H9 (cell line): ENCODE data around the gene HDHD2. TPM values are rescaled to one million over a fixed set of nuclear protein-coding genes. Genes with fewer than 3 reads are reported as not detected.

Experiments
- DNase-seq: peaks from one replicate; pipeline ENCODE4 v3.0.0-alpha.2; 2017
- H2AFZ ChIP-seq: one replicate; pipeline ENCODE4 v1.6.1; 2013; ENCODE audit warnings: mild to moderate bottlenecking, low read length, control low read depth, moderate library complexity
- H2AK5ac ChIP-seq: 2 replicates; pipeline ENCODE4 v1.6.1; 2013; ENCODE audit warnings: low read length, control low read depth, mixed read lengths; ENCODE audit not compliant: insufficient read length
- H2BK120ac ChIP-seq: one replicate; pipeline ENCODE4 v1.6.1; 2013; ENCODE audit warnings: low read depth, mild to moderate bottlenecking, low read length, control low read depth, inconsistent platforms; ENCODE audit not compliant: poor library complexity, severe bottlenecking
- H2BK12ac ChIP-seq: 2 replicates; pipeline ENCODE4 v1.6.1; 2013; ENCODE audit warnings: low read length, control low read depth, mixed read lengths, low read depth; ENCODE audit not compliant: insufficient read length
- H2BK15ac ChIP-seq: 2 replicates; pipeline ENCODE4 v1.6.1; 2013; ENCODE audit warnings: low read depth, low read length, control low read depth
- H2BK20ac ChIP-seq: one replicate; pipeline ENCODE4 v1.6.1; 2013; ENCODE audit warnings: low read depth, mild to moderate bottlenecking, low read length, control low read depth, inconsistent platforms; ENCODE audit not compliant: poor library complexity, severe bottlenecking
- H2BK5ac ChIP-seq: 2 replicates; pipeline ENCODE4 v1.6.1; 2013; ENCODE audit warnings: low read length, control low read depth, mixed read lengths; ENCODE audit not compliant: insufficient read length
- H3K14ac ChIP-seq: 2 replicates; pipeline ENCODE4 v1.6.1; 2013; ENCODE audit warnings: low read length, control low read depth; ENCODE audit not compliant: insufficient read depth
- H3K18ac ChIP-seq: 2 replicates; pipeline ENCODE4 v1.6.1; 2013; ENCODE audit warnings: low read depth, mild to moderate bottlenecking, mixed read lengths, low read length, control low read depth; ENCODE audit not compliant: insufficient read length
- H3K23ac ChIP-seq: 2 replicates; pipeline ENCODE4 v1.6.1; 2013; ENCODE audit warnings: low read length, control low read depth, mixed read lengths, low read depth; ENCODE audit not compliant: insufficient read length
- H3K23me2 ChIP-seq: 2 replicates; pipeline ENCODE4 v1.6.1; 2013; ENCODE audit warnings: low read depth, mild to moderate bottlenecking, mixed read lengths, low read length, control low read depth; ENCODE audit not compliant: insufficient read length, poor library complexity, severe bottlenecking
- H3K27ac ChIP-seq: 2 replicates; pipeline ENCODE4 v1.5.1; 2013; ENCODE audit warnings: low read length, control low read depth, mixed read lengths, low read depth; ENCODE audit not compliant: insufficient read length
- H3K27me3 ChIP-seq: 2 replicates; pipeline ENCODE4 v1.6.1; 2013; ENCODE audit warnings: low read length, control low read depth, inconsistent platforms; ENCODE audit not compliant: insufficient read depth
- H3K4ac ChIP-seq: 2 replicates; pipeline ENCODE4 v1.6.1; 2013; ENCODE audit warnings: low read depth, mild to moderate bottlenecking, control low read depth, inconsistent platforms, low read length, moderate library complexity
- H3K4me1 ChIP-seq: 2 replicates; pipeline ENCODE4 v1.6.1; 2013; ENCODE audit warnings: low read length, control low read depth, inconsistent platforms; ENCODE audit not compliant: insufficient read depth
- H3K4me2 ChIP-seq: 2 replicates; pipeline ENCODE4 v1.6.1; 2013; ENCODE audit warnings: low read length, control low read depth, mixed read lengths; ENCODE audit not compliant: insufficient read length, insufficient read depth
- H3K56ac ChIP-seq: 2 replicates; pipeline ENCODE4 v1.6.1; 2013; ENCODE audit warnings: low read depth, mild to moderate bottlenecking, mixed read lengths, low read length, control low read depth; ENCODE audit not compliant: insufficient read length
- H3K79me1 ChIP-seq: 2 replicates; pipeline ENCODE4 v1.6.1; 2013; ENCODE audit warnings: low read depth, mild to moderate bottlenecking, moderate library complexity, low read length, control low read depth, inconsistent platforms; ENCODE audit not compliant: insufficient read depth, poor library complexity, severe bottlenecking
- H3K79me2 ChIP-seq: 2 replicates; pipeline ENCODE4 v1.6.1; 2013; ENCODE audit warnings: low read length, control low read depth, inconsistent platforms; ENCODE audit not compliant: insufficient read depth
- H3K9ac ChIP-seq: 2 replicates; pipeline ENCODE4 v1.6.1; 2013; ENCODE audit warnings: low read length, control low read depth, mixed read lengths; ENCODE audit not compliant: insufficient read length; ENCODE audit errors: extremely low read depth
- H3K9me3 ChIP-seq: one replicate; pipeline ENCODE4 v1.6.1; 2013; ENCODE audit warnings: low read depth, low read length, inconsistent platforms; ENCODE audit not compliant: control insufficient read depth
- H3T11ph ChIP-seq: one replicate; pipeline ENCODE4 v1.6.1; 2013; ENCODE audit warnings: mild to moderate bottlenecking, low read length, control low read depth, inconsistent platforms
- H4K20me1 ChIP-seq: one replicate; pipeline ENCODE4 v1.6.1; 2013; ENCODE audit not compliant: control insufficient read depth, insufficient read length, insufficient read depth
- H4K5ac ChIP-seq: 2 replicates; pipeline ENCODE4 v1.6.1; 2013; ENCODE audit warnings: low read depth, mild to moderate bottlenecking, mixed read lengths, low read length, control low read depth; ENCODE audit not compliant: insufficient read length
- H4K8ac ChIP-seq: replicated peaks from 2 replicates; pipeline ENCODE4 v1.6.1; 2013; ENCODE audit warnings: low read length, control low read depth, mixed read lengths, low read depth; ENCODE audit not compliant: insufficient read length
- H4K91ac ChIP-seq: 2 replicates; pipeline ENCODE4 v1.6.1; 2013; ENCODE audit warnings: low read depth, mild to moderate bottlenecking, moderate library complexity, mixed read lengths, low read length, control low read depth; ENCODE audit not compliant: insufficient read length
- H3K27ac Mint-ChIP-seq, 3 experiments: 2 replicates in 2 of 3; 3 replicates in 1 of 3; pipeline ENCODE4 v1.8.0; 2020 to 2021; ENCODE audit warnings: mixed read lengths in 3 of 3, mild to moderate bottlenecking in 1 of 3, moderate library complexity in 1 of 3
- H3K27me3 Mint-ChIP-seq: 2 replicates; pipeline ENCODE4 v1.8.0; 2021; ENCODE audit warnings: low read depth, mild to moderate bottlenecking, moderate library complexity, mixed read lengths
- H3K36me3 Mint-ChIP-seq, 3 experiments: 2 replicates in 2 of 3; 3 replicates in 1 of 3; pipeline ENCODE4 v1.8.0; 2020 to 2021; ENCODE audit warnings: low read depth in 3 of 3, mixed read lengths in 3 of 3; ENCODE audit not compliant: insufficient read depth in 1 of 3
- H3K4me1 Mint-ChIP-seq, 2 experiments: 2 replicates each; pipeline ENCODE4 v1.8.0; 2020; ENCODE audit warnings: mixed read lengths in 2 of 2
- H3K4me3 Mint-ChIP-seq, 2 experiments: 2 replicates in 1 of 2; 3 replicates in 1 of 2; pipeline ENCODE4 v1.8.0; 2020 to 2021; ENCODE audit warnings: mild to moderate bottlenecking in 2 of 2, mixed read lengths in 2 of 2, moderate library complexity in 1 of 2
- H3K9me3 Mint-ChIP-seq, 2 experiments: 2 replicates in 1 of 2; 3 replicates in 1 of 2; pipeline ENCODE4 v1.8.0; 2020; ENCODE audit warnings: mild to moderate bottlenecking in 2 of 2, mixed read lengths in 2 of 2, moderate library complexity in 1 of 2
- CTCF ChIP-seq: fragments of 200-600 bp; sonication (generic); conservative IDR thresholded peaks from 3 replicates; pipeline ENCODE4 v1.8.0; 2021; ENCODE audit warnings: antibody characterized with exemption, mild to moderate bottlenecking
- total RNA-seq: library from RNA; stranded (reverse); gene quantifications from 2 replicates; pipeline ENCODE4 v1.2.1, GENCODE V29; 2021

The HDHD2 gene
- total RNA-seq, 1 experiment from 2014 or later = 51.0 TPM

- H3K27me3 Mint-ChIP-seq = no peaks in the 10 kb centered on the region
- Histone ChIP-seq H4K20me1 (no peaks in the 10 kb centered on the region), H3K79me2 (peaks cover 8% of the 10 kb centered on the region; the same call in 1 of the 2 replicates)
Observed at GRCh38 chr18:47141289-47141688, 9.0 kb downstream of the HDHD2 start.

More at GRCh38 chr18:47141289-47141688, 9.0 kb downstream of the HDHD2 start:
- Histone ChIP-seq H2BK12ac (no peak overlapping the region), H3K23me2 (no peaks in the 10 kb centered on the region), H2BK15ac (no peak overlapping the region), H3K4me1 (no peaks in the 10 kb centered on the region), H4K5ac (no peak overlapping the region), H3T11ph (no peak overlapping the region), H3K9ac (no peak overlapping the region), H3K79me1 (peaks cover 9% of the 10 kb centered on the region), H4K91ac (no peak overlapping the region), H3K27me3 (no peaks in the 10 kb centered on the region), H3K14ac (no peak overlapping the region), H3K27ac (no peak overlapping the region), H2BK120ac (no peak overlapping the region), H3K4ac (no peak overlapping the region), H3K56ac (no peak overlapping the region), H3K18ac (no peak overlapping the region), H3K4me2 (no peak overlapping the region), H4K8ac (no peak overlapping the region), H3K9me3 (no peaks in the 10 kb centered on the region), H2BK20ac (no peak overlapping the region), H2AFZ (no peak overlapping the region), H2BK5ac (no peak overlapping the region), H2AK5ac (no peak overlapping the region), H3K23ac (no peak overlapping the region)
- no peak for TF ChIP-seq CTCF
- no peak overlapping the region for H3K4me3 Mint-ChIP-seq
- no peak for DNase-seq
- H3K9me3 Mint-ChIP-seq = no peaks in the 10 kb centered on the region
- no peaks in the 10 kb centered on the region; a peak in 1 of 4 replicates for H3K4me1 Mint-ChIP-seq
- peaks cover 2 to 16% (median 8%) of the 10 kb centered on the region in 3 experiments; a peak in 5 of 7 replicates for H3K36me3 Mint-ChIP-seq
- no peak overlapping the region for H3K27ac Mint-ChIP-seq
